HG03159 (cell line): ENCODE results near the gene INF2.
"Not testable (repeated sequence)": the region's sequence is repeated elsewhere in the genome, so short reads cannot be mapped to it uniquely, and the experiment has no call there.

Source experiments
- ATAC-seq: cut with Tn5 transposase; IDR thresholded peaks from one replicate; pipeline ENCODE4 v1.9.1; 2021; ENCODE audit warnings: mild to moderate bottlenecking, moderate library complexity; ENCODE audit not compliant: unreplicated experiment

Gene INF2

DNA sequence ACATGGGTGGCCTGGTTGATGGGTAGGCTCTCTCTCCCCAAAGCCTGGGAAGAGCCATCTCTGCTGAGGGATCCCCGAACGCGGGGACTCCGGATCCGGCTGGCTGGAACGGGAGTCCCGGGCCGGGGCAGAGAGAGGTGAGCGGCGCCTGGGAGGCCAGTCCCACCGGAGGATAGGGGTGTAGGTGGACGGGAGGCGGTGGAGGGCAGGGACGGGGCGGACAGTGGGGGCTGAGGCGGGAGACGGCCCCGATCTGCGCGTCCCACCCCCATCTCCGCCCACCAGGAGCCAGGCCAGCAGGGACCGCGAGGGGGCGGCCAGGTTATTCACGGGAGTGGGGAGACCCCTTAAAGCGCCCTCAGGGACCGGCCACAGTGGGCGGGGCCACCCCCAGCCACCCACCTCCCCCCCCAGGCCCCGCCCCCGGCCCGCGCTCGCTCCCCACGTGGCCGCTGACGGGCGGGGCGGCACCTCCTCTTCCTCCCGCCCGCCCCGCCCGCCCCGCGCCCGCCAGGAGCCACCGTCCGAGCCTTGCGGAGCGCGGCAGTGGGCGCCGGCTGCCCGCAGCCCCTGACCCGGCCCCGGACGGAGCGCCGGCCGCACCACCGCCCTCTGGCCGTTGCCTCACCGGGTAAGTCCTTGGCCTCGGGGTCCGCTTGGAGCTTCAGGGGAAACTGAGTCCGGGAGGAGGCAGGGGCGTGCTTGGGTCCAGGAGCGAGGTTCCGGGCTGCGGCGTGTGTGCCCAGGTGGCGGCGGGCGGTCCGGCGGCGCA lies at the start of gene INF2:
TSS of gene INF2 (plus strand) at position 510 of the 772 bp plus-strand sequence. CDS start 11,748 bp downstream, outside the sequence.
- peak; percentile 41 for ATAC-seq

DNA sequence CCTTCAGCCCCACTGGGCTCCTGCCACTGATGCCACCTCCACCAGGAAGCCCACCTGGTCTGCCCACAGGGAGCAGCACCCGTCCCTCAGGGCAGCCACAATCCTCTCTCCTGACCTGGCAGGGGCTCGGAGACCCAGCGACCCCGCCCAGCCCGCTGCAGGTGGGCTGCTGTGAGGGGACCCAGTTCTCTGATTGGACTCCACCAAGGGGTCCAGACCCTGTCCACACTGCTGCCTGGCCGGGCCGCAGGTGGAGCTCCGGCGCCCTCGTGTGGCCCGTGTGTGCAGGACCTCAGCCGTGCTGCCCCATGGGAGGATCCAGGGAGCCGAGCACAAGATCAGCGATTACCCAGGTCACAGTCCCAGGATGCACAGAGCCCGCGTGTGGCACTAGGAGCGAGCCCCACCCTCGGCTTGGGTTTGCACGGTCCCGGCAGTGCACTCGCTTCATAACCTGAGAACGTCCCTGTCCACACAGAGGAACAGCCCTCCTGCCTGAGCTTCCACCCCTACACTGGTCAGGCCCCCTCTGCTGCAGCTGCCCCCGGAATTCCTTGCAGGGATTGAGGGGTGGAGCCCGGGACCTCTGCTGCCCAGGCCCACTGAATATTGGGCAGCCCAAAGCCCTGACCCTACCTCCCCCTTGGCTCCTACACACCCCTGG lies 49.4 kb upstream of the INF2 start:
- ATAC-seq: no peak

- no peak for ATAC-seq
Observed at GRCh38 chr14:104640681-104641080, 48.7 kb upstream of the INF2 start.

- ATAC-seq: no peak
Observed at GRCh38 chr14:104641753-104642539, 47.5 kb upstream of the INF2 start.

DNA sequence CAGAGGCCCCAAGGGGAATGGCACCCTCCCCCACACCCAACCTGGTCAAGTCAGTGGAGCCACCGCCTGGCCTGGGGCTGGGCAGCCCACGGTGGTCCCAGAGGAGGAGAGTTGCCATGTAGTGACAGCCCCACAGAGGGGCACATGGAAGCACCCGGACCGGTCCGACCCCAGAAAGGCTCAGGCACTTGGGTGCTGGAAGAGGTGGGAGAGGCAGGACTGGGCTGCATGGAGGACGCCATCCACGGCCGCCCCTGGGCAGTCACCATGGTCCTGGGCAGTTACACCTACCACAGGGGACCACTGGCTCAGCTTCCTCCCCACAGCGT lies 46.9 kb upstream of the INF2 start:
- no peak for ATAC-seq

DNA sequence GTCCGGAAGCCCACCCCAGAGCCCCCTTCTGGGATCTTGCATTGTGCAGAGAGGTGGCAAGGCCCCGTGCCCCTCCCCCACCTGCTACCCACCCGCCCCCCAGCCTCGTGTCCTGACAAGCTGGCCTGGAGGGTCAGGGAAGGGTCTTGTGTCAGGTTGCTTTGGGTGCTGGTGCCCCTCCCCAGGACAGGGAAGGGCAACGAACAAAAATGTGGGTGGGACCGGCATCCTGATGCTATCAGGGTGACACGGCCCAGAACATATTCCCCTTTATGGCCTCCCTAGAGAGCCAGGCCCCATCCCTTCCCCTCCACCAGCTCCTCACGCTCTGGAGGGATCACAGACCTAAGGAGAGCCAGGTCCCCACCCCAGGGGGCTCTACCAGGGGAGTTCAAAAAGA lies 46.1 kb upstream of the INF2 start:
- no peak for ATAC-seq

- no peak for ATAC-seq
Observed at GRCh38 chr14:104644091-104644635, 45.3 kb upstream of the INF2 start.

DNA sequence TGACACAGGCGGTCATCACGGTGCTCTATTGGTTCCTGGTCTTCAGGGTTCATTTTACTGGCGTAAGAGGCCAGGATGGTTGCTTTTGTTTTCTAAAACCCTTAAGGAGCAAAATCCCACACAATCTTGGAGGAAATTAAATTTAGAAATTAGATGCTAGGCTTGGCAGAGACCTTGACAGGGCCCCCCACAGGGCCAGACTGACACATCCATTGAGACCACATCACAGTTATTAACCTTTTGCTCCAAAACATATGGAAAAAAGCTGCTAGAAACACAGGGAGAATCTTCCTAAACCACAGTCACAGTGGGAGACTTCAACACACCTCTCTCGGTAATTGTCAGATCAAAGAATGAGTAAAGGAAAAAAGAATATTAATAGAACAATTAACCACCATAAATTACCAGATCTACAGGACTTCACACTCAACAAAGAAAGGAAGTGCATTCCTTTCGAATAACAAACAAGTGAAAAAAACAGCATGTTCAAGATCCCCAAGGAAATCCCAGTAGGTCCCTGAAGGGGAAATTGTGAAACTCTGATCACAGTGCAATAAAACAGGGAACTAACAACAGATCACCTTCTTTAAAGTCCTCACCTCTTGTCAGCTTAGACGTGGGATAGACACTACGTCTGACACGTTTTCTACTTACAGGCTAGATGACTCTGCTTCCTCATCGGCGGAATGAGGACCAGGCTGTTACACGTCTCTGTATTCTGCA lies 44.6 kb upstream of the INF2 start:
- no peak for ATAC-seq

- no peak for ATAC-seq
Observed at GRCh38 chr14:104647467-104648043, 41.9 kb upstream of the INF2 start.

DNA sequence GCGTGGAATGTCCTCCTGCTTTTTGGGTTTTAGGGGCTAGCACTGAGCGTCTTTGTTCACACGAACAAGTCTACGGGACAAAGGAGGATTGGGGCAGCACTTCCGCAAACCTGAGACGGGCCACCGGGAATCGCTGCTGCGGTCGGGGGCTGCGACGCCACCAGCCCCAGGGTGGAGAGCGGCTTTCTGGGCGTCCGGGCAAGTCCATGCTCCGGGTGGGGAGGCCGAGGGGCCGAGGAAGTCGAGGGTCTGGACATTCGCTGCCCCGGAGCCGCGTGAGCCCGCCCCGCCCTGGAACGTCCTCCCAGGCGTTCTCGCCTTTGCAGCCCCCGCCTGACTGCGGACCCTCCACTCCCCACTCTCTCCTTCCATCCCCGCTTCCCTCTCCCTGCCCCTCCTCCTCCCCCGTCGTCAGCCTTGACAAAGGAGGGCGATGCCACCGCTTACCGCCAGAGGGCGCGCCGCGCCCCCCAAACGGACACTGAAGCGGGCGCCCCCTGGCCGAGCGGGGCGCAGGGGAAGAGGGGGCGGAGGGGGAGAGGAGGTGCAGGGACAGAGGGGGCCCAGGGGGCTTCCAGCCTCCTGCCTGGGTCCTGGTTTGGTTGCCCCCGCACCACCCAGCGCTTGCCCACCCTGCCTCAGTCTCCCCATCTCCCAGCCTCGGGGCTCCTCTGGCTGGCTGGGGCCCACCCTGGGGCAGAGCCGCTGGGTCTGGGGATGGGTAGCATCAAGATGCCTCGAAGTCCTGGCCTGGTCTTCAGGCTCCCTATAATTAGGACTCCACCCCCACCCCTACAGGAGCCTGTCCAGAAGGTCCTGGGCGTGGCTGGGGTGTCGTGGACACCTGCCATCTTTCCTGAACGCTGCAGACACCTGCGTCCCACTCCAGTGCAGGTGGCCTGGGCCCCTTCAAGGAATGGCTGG lies 39.1 kb upstream of the INF2 start:
- ATAC-seq: no peak

- no peak for ATAC-seq
Observed at GRCh38 chr14:104650981-104651875, 38.2 kb upstream of the INF2 start.

DNA sequence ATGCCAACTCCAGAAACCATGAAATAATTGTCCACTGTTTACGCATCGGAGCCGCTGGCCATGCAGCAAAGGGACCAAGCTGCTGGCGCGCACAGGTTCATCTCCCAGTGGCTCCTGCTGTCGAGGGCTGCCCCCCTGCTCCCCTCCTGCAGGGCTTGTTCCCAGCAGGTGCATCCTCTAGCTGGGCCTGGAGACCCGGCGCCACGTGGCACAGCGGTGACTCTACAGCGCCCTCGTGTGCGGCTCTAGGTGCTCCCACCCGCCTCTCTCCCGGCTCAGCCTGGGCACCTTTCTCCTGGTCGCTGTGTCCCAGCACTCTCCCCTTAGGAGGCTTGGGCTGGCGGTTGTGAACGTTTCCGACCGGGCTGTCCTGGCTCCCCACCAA lies 37.5 kb upstream of the INF2 start:
- ATAC-seq: no peak

GRCh38 chr14:104652386-104652785 lies 37.0 kb upstream of the INF2 start:
- no peak for ATAC-seq

DNA sequence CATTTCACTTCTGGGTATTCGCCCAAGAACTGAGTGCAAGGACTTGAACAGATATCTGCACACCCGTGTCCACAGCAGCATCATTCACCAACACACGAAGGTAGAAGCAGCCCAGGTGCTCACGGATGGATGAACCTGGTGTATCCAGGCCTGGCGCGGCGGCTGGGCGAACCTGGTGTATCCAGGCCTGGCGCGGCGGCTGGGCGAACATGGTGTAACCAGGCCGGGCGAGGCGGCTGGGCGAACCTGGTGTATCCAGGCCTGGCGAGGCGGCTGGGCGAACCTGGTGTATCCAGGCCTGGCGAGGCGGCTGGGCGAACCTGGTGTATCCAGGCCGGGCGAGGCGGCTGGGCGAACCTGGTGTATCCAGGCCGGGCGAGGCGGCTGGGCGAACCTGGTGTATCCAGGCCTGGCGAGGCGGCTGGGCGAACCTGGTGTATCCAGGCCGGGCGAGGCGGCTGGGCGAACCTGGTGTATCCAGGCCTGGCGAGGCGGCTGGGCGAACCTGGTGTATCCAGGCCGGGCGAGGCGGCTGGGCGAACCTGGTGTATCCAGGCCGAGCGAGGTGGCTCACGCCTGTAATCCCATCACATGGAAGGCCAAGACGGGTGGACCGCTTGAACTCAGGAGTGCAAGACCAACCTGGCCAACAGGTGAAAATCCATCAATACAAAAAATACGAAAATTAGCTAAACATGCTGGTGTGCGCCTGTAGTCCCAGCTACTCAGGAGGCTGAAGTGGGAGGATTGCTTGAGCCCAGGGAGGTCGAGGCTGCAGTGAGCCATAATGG lies 36.1 kb upstream of the INF2 start:
- ATAC-seq: not testable (repeated sequence)

DNA sequence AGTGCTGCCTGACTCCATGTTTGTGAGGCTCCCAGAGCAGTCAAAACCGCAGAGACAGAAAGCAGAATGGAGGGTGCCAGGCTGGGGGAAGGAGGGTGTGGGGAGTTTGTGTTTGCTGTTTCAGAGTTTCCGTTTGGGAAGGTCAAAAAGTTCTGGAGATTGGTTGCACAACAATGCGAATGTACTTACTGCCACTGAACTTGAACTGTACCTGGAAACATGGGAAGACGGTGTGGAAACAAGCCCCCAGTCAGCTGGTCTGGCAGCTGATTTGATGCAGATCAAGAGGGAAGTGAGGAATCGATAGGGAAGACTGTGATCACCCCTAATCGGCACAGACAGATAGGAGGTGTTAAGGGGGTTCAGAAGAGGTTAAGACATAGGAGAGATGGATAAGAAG lies 35.3 kb upstream of the INF2 start:
- no peak for ATAC-seq

- no peak for ATAC-seq
Observed at GRCh38 chr14:104655128-104655848, 34.1 kb upstream of the INF2 start.
